ENCODE results near the gene GPA33. TPM values are rescaled to one million over a fixed set of nuclear protein-coding genes. Genes with fewer than 3 reads are reported as not detected.
A peak's percentile ranks its signal among the peaks of the same experiment; 100 is the strongest.

Gene GPA33
- total RNA-seq, 1 donor, result not detected

DNA sequence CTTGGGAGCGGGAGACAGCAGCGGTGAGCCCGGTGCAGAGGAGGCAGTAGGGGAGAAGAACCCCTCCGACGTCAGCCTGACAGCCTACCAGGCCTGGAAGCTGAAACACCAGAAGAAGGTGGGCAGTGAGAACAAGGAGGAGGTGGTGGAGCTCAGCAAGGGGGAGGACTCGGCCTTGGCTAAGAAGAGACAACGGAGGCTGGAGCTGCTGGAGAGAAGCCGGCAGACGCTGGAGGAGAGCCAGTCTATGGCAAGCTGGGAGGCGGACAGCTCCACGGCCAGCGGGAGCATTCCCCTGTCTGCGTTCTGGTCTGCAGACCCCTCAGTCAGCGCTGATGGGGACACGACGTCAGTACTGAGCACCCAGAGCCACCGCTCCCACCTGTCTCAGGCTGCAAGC, 36.6 kb upstream of the GPA33 start:
- H3K4me3 ChIP-seq (ENCODE audit: low read depth, low read length), result no peak overlapping the region
- TF ChIP-seq CTCF (IDR thresholded peaks at IDR 0.05; ENCODE audit: insufficient read depth, low read depth, low read length), result no peak
- DNase-seq (ENCODE audit: low read depth), result no peak

GRCh38 chr1:167126317-167126716, 36.1 kb upstream of the GPA33 start:
- no peak for TF ChIP-seq CTCF (IDR thresholded peaks at IDR 0.05; ENCODE audit: insufficient read depth, low read depth, low read length)

GRCh38 chr1:167122568-167122967, 32.4 kb upstream of the GPA33 start:
- DNase-seq (ENCODE audit: low read depth), result no peak
- H3K4me3 ChIP-seq (ENCODE audit: low read depth, low read length), result no peak overlapping the region
- TF ChIP-seq CTCF (IDR thresholded peaks at IDR 0.05; ENCODE audit: insufficient read depth, low read depth, low read length), result no peak

More at GRCh38 chr1:167126317-167126716, 36.1 kb upstream of the GPA33 start:
- no peak for DNase-seq (ENCODE audit: low read depth)
- H3K4me3 ChIP-seq (ENCODE audit: low read depth, low read length), result no peak overlapping the region

DNA sequence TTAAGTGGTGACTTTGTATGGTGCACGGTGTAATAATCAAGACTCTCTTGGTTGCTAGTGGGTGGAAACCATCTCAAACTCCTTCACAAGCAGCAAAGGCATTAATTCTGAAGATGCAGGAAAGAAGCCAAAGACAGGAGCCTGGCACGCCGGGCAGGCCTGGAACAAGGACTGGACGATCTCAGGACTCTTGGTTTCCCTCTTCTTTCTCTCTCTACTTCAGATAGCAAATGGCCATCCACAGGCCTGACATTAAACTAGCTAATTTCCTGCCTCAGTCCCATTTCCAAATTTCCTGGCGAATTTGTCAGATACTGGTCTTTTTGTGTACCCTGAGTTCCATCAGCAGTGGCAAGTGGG, 31.9 kb upstream of the GPA33 start:
- H3K4me3 ChIP-seq (ENCODE audit: low read depth, low read length), result no peak overlapping the region
- DNase-seq (ENCODE audit: low read depth), result no peak
- TF ChIP-seq CTCF (IDR thresholded peaks at IDR 0.05; ENCODE audit: insufficient read depth, low read depth, low read length), result no peak

- peak overlapping the region; percentile 32 for H3K4me3 ChIP-seq (ENCODE audit: low read depth, low read length)
- DNase-seq (ENCODE audit: low read depth), result no peak
- no peak for TF ChIP-seq CTCF (IDR thresholded peaks at IDR 0.05; ENCODE audit: insufficient read depth, low read depth, low read length)
Observed at GRCh38 chr1:167121375-167122120, 31.4 kb upstream of the GPA33 start.

DNA sequence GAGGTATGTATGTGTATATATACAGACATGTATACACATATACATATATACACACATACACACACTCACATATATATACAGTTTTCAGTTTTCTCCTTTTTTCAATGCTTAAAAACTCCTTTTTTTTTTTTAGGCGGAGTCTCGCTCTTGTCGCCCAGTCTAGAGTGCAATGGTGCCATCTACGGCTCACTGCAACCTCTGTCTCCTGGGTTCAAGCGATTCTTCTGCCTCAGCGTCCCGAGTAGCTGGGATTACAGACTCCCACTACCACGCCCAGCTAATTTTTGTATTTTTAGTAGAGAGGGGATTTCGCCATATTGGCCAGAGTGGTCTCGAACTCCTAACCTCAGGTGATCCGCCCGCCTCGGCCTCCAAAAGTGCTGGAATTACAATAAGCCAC, 30.7 kb upstream of the GPA33 start:
- TF ChIP-seq CTCF (IDR thresholded peaks at IDR 0.05; ENCODE audit: insufficient read depth, low read depth, low read length), result no peak
- H3K4me3 ChIP-seq (ENCODE audit: low read depth, low read length), result no peak overlapping the region
- DNase-seq (ENCODE audit: low read depth), result no peak

GRCh38 chr1:167119696-167120095, 29.5 kb upstream of the GPA33 start:
- DNase-seq (ENCODE audit: low read depth), result no peak
- no peak overlapping the region for H3K4me3 ChIP-seq (ENCODE audit: low read depth, low read length)
- TF ChIP-seq CTCF (IDR thresholded peaks at IDR 0.05; ENCODE audit: insufficient read depth, low read depth, low read length), result no peak

All from fibroblast of villous mesenchyme (primary cell).